GM08714 (cell line): ENCODE data around the gene SYNE2.

Source experiments
- H3K4me3 ChIP-seq: fragments of 200-500 bp; sonication (Bioruptor generic); 2 replicates; pipeline ENCODE4 v1.5.1; 2014; ENCODE audit warnings: mild to moderate bottlenecking, low read length, inconsistent platforms
- ZNF274 ChIP-seq: IDR thresholded peaks from 2 replicates; pipeline ENCODE4 v1.6.1; 2012; ENCODE audit warnings: mild to moderate bottlenecking, low read depth, low read length

Gene SYNE2

DNA sequence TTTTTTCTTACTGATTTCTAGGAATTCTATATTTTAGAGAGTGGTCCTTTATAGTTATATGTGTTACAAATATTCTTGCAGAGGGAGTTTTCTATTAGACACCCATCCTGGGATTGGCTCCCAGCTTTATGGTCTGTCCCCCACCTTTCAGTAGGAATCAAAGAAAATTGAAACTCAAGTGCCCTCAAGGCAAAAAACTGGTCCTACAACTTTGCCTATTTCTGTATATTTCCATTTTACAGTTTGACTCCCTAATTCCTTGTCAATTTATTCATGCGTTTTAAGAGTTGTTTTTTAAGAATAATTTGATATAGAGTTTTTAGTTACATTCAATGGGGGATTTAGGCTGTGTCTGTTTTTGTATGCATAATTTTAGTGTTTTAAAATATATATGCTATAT, 208.9 kb downstream of the SYNE2 start:
- TF ChIP-seq ZNF274: no peak
- H3K4me3 ChIP-seq: no peak overlapping the region

DNA sequence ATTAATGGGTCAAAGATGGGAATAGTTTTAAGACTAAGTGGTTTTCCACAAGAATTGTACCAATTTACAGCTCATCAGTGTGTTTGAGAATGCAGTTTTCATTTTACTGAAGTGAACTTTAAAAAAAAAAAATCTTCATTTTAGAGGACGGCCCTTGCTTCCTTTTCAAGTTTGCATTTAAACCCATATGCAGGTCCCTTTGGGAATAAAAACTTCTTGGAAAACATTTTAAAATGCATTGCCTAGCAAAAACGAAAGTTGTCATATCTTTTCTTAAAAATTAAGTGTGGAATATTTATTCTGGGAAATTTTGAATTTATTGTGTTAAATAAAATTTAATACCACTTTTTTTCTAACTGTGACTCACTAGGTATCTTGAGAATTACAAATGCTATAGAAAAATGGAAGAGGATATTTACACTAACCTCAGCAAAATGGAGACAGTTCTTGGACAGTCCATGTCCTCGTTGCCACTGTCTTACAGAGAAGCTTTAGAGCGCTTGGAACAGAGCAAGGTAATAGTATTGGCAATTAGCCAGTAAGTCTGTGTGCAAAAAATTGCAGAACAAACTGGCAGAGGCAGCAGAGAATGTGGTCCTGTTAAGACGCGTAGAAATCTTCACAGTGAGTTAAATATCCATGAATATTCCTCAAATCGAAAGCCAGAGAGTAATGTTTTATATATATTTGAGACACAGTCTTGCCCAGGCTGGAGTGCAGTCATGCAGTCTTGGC, 209.7 kb downstream of the SYNE2 start:
- H3K4me3 ChIP-seq: no peak overlapping the region
- TF ChIP-seq ZNF274: no peak

DNA sequence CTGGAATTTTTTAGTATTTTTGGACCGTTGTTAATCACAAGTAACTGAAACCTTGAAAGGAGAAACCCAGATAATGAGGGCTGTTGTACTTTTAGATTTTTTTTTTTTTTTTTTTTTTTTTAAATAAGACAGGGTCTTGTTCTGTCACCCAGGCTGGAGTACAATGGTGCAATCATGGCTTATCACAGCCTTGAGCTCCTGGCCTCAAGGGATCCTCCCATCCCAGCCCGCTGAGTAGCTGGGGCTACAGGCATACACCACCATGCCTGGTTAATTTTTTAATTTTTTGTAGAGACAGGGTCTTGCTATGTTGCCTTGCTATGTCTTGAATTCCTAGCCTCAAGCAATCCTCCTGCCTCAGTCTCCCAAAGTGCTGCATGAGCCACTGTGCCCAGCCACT, 211.6 kb downstream of the SYNE2 start:
- no peak for TF ChIP-seq ZNF274
- H3K4me3 ChIP-seq: no peak overlapping the region

DNA sequence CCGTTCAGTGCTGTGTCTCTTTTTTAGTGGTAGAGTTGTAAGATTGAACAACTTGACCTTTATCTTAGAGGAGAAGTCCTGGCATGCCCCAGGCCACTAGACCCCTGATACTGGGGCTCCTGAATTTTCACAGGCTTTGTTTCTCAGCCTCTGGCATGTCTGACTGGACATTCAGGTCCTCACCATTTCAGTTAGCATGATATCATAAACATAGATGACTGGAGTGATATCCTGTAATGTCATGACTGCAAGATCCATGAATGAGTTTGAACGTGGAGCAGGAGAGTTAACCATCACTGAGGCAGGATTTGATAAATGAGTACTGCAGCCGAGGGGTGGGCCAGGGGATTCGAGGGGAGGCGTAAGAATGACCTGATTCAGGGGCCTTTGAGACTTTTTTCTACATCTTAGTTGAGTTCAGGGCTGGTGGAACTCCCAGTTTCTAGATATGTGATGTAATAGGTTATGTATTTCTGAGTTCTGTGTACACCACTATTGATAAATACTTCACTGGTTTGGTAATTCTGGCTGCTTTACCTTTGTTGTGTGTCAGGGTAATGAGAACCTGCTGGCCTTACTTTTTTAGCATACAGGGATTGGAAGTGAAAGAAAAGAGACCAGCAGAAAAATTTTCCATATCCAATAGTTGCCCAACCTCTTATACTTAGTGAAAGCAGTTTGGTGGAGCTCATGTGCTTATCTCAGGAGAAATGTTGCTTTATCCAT, 217.0 kb downstream of the SYNE2 start:
- TF ChIP-seq ZNF274: no peak
- H3K4me3 ChIP-seq: no peak overlapping the region

DNA sequence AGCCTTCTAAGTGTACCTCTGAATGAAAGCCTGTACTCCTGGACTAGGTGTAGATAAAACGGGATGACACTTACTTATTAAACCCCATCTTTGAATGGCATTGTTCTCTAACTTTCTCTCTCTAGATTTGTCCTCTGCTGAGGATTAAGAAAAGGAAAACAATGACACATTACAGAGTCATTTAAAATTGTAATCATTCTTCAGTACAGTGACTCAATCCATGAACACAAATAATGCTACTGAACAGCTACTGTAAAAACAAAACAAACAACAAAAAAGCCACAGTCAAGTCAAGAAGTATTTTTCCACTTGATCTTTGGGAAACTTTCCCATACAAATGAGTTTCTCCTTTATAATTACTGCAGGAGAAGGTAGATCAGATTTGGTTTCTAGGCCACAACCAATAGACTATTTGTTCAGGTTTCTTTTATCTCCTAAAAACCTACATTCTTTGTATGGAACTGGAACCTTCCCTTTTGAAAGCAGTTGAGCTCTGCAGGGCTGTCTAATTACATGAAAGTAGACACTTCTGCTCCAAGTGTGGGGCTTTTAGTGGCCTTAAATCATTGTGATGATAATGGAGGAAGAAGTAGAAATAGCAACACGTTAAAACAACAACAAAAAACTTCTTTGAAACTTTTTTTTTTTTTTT, 222.3 kb downstream of the SYNE2 start:
- no peak for TF ChIP-seq ZNF274
- H3K4me3 ChIP-seq: no peak overlapping the region

DNA sequence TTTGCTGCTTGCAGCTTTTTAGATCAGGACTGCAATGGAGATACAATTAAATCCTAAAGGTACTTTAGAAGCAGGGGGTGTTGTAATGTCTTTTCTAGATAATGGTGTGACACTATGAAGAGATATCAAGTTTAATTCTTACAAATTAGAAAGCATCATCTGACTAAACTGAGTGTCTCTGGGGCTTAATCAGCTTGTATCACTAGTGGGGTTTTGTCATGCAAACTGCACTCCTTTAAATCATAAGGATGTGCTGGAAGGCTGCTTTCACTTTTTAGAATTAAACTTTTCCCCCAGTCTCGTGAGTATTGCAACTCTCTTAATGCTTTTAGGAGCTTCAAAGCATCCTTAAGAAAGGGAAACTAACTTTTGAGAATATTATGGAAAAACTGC, 222.8 kb downstream of the SYNE2 start:
- no peak for TF ChIP-seq ZNF274
- no peak overlapping the region for H3K4me3 ChIP-seq

DNA sequence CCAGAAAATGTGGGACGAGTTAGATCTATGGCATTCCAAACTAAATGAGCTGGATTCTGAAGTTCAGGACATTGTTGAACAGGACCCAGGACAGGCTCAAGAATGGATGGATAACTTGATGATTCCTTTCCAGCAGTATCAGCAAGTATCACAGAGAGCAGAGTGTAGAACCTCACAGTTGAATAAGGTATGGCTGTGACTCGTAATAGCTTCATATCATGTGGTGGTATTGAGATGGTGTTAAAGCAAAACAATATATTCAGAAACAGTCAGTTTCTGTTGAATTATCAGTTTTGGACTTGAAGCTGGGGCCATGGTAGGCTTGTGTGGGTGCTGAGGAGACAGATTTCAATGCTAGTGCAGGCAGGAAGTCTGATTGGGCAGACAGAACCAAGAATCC, 227.6 kb downstream of the SYNE2 start:
- no peak overlapping the region for H3K4me3 ChIP-seq
- no peak for TF ChIP-seq ZNF274

DNA sequence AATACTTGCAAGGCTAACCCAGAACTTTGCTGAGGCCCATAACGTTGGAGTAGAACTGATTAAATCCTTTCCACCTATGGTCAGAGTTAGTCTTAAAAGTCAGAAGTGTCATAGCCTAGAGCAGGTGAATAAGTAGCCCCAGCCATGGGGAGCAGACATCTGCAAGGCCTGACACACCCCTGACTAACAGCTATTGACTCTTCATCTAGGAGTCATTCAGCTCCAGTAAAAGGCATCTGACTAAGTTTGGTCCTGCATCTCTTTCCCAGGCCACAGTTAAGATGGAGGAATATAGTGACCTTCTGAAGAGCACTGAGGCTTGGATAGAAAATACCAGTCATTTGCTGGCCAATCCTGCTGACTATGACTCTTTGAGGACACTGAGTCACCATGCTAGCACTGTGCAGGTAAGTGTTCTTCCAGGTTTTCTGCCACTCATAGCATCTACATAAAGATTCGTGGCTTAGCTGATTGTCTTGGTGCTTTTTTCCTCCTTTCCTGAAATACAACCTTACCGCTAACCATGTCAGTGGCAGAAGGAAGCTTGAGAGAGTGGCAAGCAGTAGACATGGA, 228.5 kb downstream of the SYNE2 start:
- TF ChIP-seq ZNF274: no peak
- no peak overlapping the region for H3K4me3 ChIP-seq

DNA sequence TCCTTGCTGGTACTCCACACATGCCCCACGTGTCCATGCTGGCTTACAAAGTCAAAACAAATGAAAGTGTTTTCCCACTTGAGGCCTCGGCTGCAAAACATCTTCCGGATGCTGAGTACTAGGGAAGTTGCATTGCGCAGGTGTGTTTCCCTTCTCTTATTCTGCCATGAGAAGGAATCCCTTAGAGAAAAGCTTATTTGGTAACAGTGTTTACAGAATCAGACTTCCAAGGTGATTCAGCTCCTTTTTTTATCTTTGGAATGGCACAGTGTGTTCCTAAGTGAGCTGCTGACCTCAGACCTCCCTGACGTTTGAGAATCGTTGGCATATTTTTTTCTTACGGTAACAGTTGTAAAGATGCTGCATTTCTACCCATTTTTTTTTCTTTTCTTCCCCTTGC, 230.0 kb downstream of the SYNE2 start:
- TF ChIP-seq ZNF274: no peak
- H3K4me3 ChIP-seq: no peak overlapping the region

DNA sequence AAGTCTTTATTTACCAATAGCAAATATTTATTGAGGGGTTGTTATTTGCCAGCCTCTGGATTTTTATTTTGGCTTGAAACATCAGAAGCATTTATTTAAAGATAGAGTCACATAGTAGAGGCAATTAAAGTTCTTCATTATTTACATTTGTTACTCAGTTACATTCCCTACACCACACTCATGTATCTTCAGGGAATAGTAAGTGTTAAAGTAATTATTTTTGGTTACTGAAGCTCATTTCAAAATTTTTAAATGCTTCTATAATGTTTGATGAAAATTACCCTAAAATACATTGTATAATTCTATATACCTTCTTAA, 235.8 kb downstream of the SYNE2 start:
- no peak for TF ChIP-seq ZNF274
- no peak overlapping the region for H3K4me3 ChIP-seq

DNA sequence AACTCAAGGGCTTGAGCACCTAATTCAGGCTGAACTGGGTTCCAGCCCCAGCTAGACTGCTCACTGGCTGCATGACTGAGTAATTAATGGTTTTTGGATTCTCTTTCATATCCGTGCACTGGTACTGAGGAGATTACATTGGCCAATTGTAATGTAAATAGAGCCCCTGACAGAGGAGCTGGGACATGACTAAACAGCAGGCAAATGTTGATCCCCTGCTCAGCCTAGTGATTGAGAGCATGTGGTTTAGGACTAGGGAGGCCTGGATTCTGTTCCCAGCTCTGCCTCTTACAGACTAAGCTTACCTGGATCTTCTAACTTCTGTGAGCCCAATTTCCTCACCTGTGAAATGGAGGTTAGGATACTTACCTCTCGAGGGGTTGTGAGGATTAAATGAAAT, 237.1 kb downstream of the SYNE2 start:
- TF ChIP-seq ZNF274: no peak
- no peak overlapping the region for H3K4me3 ChIP-seq

DNA sequence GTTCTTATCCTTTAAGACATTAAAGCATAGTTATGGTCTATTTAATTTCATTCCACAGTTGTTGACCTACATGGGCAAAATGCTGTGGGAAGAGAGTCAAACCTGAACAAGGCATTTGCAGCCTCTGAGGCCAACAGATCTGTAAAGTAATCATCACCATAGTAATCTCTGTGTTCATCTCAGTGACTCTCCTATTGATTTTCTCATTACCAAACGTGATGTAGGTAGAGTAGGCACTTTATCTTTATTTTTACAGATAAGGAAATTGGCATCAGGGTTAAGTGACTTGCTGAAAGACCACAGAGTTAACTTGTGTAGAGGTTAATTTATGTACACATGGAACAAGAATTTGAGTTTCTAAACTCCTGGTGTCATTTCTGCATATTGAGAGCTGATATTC, 238.4 kb downstream of the SYNE2 start:
- TF ChIP-seq ZNF274: no peak
- H3K4me3 ChIP-seq: no peak overlapping the region

DNA sequence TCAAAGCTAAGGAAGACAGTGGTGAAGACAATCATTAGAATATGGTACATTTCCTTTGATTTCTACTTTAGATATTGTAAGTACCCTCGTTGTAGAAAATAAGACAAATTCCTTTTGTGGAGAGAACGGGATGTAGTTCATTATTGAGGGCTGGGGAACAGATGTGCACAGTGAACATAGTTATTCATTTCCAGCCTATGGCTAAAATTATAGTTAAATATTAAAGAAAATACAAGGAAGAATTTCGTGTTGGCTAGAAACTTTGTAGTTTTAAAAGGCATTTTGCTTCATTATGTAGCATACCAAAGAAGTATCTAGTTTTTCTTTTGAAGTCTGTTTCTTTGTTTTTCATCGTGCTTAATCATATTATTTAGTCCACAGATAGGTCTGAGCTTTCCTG, 239.5 kb downstream of the SYNE2 start:
- TF ChIP-seq ZNF274: no peak
- no peak overlapping the region for H3K4me3 ChIP-seq

DNA sequence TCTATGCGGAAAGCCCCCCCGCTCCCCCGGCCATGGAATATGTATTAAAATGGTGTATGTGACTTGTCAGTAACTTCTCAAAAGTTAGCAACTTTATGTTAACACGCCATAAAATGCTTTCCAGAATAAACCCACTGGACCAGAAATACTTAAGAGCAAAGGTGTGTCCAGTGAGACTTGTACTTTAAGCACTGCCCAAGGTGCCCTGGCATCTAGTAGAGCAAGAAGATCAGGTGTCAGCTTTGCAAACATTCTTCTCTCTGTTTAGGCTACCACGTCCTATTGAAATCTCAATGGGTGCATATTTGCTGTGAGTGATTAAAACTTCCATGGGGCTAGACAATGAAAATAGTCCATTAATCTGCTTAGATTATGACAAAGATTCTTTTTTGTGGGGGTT, 240.1 kb downstream of the SYNE2 start:
- no peak for TF ChIP-seq ZNF274
- H3K4me3 ChIP-seq: no peak overlapping the region

DNA sequence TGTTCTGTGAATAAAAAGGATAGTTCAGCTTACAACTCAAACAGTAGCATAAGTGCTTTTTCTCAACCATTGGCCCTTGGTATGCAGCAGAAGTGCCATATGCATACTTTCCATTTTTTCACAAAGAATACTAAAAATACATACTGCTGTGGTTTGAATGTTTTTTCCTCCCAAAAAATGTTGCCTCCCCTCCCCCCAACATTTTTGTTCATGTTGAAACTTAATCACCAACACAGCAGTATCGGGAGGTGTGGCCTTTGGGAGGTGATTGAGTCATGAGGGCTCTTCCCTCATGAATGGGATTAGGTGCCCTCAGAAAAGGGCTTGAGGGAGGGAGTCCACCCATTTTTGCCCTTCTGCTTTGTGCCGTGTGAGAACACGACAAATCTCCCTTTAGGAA, 242.8 kb downstream of the SYNE2 start:
- H3K4me3 ChIP-seq: no peak overlapping the region
- no peak for TF ChIP-seq ZNF274
